COR-L47 (cell line): ENCODE data around the gene RRP8.
A peak's percentile ranks its signal among the peaks of the same experiment; 100 is the strongest.

Source experiments
- DNase-seq: peaks from one replicate; lab custom pipeline; 2025; lab: John Stamatoyannopoulos, UW

Gene RRP8

GRCh38 chr11:6617315-6617781, 13.9 kb upstream of the RRP8 start:
- no peak for DNase-seq

GRCh38 chr11:6616596-6617250, 13.3 kb upstream of the RRP8 start:
- DNase-seq = no peak

GRCh38 chr11:6615882-6616585, 12.6 kb upstream of the RRP8 start:
- DNase-seq = no peak

- no peak for DNase-seq
Measured at GRCh38 chr11:6615046-6615445, 11.6 kb upstream of the RRP8 start.

GRCh38 chr11:6614446-6614845, 11.0 kb upstream of the RRP8 start:
- DNase-seq = no peak

GRCh38 chr11:6613496-6613895, 10.1 kb upstream of the RRP8 start:
- no peak for DNase-seq

GRCh38 chr11:6612213-6613041, 9.0 kb upstream of the RRP8 start, which contains the start of gene TAF10:
Gene TAF10 (minus strand): TSS chr11:6612216. CDS start chr11:6612189, 27 bp downstream.
- DNase-seq = peak; percentile 87

- DNase-seq = no peak
Measured at GRCh38 chr11:6611963-6612212, 8.5 kb upstream of the RRP8 start.

- no peak for DNase-seq
Measured at GRCh38 chr11:6611092-6611962, 7.9 kb upstream of the RRP8 start.

GRCh38 chr11:6610591-6610990, 7.2 kb upstream of the RRP8 start:
- no peak for DNase-seq

- DNase-seq = no peak
Measured at GRCh38 chr11:6609502-6610015, 6.1 kb upstream of the RRP8 start.

GRCh38 chr11:6608726-6609501, 5.5 kb upstream of the RRP8 start:
- DNase-seq = no peak

- no peak for DNase-seq
Measured at GRCh38 chr11:6608011-6608410, 4.6 kb upstream of the RRP8 start.

- DNase-seq = no peak
Measured at GRCh38 chr11:6607190-6607795, 3.9 kb upstream of the RRP8 start.

GRCh38 chr11:6606471-6607189, 3.2 kb upstream of the RRP8 start:
- DNase-seq = peak; percentile 25

GRCh38 chr11:6604790-6605189, 1.4 kb upstream of the RRP8 start:
- no peak for DNase-seq

GRCh38 chr11:6604081-6604626, 738 bp upstream of the RRP8 start:
- DNase-seq = peak; percentile 25

- DNase-seq = no peak
Measured at GRCh38 chr11:6602096-6602940, 1.1 kb downstream of the RRP8 start.

GRCh38 chr11:6601041-6601461, 2.4 kb downstream of the RRP8 start:
- no peak for DNase-seq
